GM08714 (cell line): ENCODE results near the gene SLC10A7.

Experiments used
- H3K4me3 ChIP-seq: fragments of 200-500 bp; sonication (Bioruptor generic); 2 replicates; pipeline ENCODE4 v1.5.1; 2014; ENCODE audit warnings: mild to moderate bottlenecking, low read length, inconsistent platforms
- ZNF274 ChIP-seq: IDR thresholded peaks from 2 replicates; pipeline ENCODE4 v1.6.1; 2012; ENCODE audit warnings: mild to moderate bottlenecking, low read depth, low read length

Gene SLC10A7

GRCh38 chr4:146302822-146303221 is 218.9 kb downstream of the SLC10A7 start:
- TF ChIP-seq ZNF274: no peak
- H3K4me3 ChIP-seq: no peak overlapping the region

- no peak for TF ChIP-seq ZNF274
- no peak overlapping the region for H3K4me3 ChIP-seq
These were observed 222.1 kb downstream of the SLC10A7 start for GRCh38 chr4:146299607-146300006.

DNA sequence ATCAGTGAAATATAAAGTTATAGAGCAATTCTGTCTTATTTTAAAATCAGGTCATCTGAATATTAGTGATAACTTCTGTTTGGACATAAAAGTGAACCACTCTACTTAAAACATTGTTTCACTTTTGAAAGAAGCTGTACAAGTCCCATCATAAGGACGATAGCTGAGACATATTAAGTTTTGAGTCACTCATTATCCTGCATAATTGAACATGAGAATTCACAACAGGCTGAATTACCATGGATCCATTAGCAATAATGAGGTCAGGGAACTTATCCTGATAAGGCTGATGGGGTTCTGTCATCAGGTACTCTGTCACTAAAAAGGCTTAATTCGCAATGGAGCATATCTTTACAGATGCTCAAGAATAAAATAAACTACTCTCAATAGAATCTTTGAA is 227.0 kb downstream of the SLC10A7 start:
- H3K4me3 ChIP-seq: no peak overlapping the region
- no peak for TF ChIP-seq ZNF274

DNA sequence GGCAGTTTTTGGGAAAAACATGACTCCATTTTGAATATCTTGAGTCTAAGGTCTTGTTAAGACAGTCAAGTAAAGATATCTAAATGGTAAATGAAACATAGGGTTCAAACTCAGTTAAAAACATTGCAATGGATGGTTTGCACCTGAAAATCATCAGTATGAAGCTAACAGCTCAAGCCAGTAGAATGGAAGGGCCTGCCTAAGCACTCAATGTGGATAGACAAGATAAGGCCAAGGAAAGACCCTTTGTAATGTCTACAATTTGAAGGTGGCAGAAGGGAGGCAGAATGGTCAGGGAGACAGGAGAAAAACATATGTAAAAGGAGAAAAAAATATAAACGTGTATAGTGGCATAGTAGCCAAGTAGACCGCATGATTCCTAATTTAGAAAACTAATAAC is 229.2 kb downstream of the SLC10A7 start:
- no peak for TF ChIP-seq ZNF274

GRCh38 chr4:146291313-146291712 is 230.4 kb downstream of the SLC10A7 start:
- H3K4me3 ChIP-seq: no peak overlapping the region
- no peak for TF ChIP-seq ZNF274

More for the DNA sequence above, 229.2 kb downstream of the SLC10A7 start:
- H3K4me3 ChIP-seq: no peak overlapping the region

DNA sequence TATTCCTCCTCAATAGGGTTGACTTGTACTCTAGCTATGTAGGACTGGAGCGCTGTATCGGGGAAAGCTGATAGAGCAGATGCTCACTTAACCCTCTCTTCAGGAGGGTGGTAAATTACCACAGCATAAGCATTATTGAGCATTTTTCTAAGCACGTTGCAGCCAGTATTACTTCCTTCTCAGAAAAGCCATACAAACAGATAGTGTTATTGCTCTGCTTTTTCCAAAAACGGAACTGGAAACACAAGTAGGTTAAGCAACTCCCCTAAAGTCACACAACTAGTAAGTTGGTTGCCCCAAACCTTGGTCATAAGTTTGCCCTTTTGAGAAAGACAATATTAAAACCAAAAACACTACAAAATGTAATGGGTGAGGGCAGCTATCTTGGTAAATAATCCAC is 233.5 kb downstream of the SLC10A7 start:
- no peak for TF ChIP-seq ZNF274
- H3K4me3 ChIP-seq: no peak overlapping the region

DNA sequence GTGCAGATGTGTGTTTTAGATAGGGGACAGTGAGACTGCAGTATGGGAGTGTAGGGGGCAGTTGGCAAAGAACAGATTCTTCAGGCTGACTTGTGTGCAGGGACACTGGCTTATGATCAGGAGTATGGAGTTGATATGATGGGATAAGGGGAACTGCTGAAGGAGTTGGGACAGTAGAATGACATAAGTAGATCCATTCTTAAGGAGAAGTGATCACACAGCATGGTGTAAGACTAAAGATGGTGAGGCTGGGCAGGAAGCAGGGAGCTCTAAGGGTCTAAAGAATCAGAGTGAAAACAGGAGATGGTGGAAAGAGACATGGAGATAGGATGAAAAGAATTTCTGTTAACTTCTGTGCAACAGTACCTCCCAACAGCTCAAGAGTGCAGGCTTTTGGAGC is 236.7 kb downstream of the SLC10A7 start:
- no peak overlapping the region for H3K4me3 ChIP-seq
- no peak for TF ChIP-seq ZNF274

GRCh38 chr4:146283758-146284651 is 237.7 kb downstream of the SLC10A7 start:
- H3K4me3 ChIP-seq: no peak overlapping the region
- TF ChIP-seq ZNF274: no peak

DNA sequence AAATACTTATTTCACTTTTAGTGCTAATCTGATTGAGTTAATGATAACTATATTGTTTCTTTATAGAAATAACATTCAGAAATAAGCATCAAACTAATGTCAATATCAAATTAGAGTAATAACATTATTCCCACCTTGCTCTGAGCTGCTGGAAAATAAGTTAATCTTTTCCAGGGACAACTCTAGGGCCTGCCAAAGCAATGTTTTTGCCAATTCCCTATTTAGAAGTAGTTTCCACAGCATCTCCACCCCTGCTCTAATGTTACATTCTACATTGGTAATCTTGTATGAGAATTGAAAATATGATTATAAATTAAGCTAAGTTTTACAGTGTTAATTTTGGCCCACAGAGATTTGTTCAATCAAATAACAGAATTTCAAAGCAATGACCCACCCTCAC is 239.1 kb downstream of the SLC10A7 start:
- no peak overlapping the region for H3K4me3 ChIP-seq
- no peak for TF ChIP-seq ZNF274

DNA sequence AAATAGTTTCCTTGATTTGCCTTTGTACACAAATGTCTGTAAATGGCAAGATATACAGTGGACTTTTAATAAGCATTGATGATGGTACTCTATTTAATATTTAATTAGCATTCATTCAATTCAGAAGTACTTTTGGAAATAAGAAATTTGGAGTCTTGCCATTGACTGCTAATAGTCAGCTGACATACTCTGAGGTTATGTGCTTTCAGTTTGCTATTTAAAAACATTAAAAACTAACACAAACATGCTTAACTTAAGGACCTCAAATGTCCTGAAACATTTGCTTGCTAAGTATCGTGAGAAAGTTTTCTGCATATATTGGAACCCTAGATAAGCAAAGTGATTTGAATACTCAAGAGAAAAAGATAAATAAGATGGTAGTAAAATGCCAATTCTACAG is 242.8 kb downstream of the SLC10A7 start:
- TF ChIP-seq ZNF274: no peak
- H3K4me3 ChIP-seq: no peak overlapping the region

GRCh38 chr4:146275370-146275769 is 246.4 kb downstream of the SLC10A7 start:
- TF ChIP-seq ZNF274: no peak
- H3K4me3 ChIP-seq: no peak overlapping the region

- no peak overlapping the region for H3K4me3 ChIP-seq
- no peak for TF ChIP-seq ZNF274
These were observed 247.0 kb downstream of the SLC10A7 start for GRCh38 chr4:146274774-146275173.

- no peak overlapping the region; the same call in 1 of the 2 replicates for H3K4me3 ChIP-seq
- TF ChIP-seq ZNF274: no peak
These were observed 248.4 kb downstream of the SLC10A7 start for GRCh38 chr4:146273204-146273901.

GRCh38 chr4:146271466-146271865 is 250.3 kb downstream of the SLC10A7 start:
- no peak for TF ChIP-seq ZNF274
- H3K4me3 ChIP-seq: no peak overlapping the region

DNA sequence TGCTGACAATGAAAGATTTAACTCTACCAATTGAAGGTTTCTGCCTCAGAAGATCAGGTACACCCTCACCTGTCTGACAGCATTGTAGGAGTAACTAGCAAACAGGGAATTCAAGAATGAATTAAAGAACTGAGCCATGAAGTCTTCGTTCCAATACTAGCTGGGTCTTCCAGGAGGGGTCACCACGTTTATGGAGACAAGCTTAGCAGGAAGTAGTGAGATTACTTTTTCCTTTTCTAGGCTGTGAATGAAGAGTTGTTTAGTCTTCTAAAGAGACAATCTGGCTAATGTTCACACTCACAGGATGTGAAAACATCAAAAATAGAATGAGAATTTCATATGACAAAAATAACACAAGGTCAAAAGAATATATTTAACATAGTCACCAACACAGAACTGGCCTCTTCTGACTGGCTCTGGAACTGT is 252.5 kb downstream of the SLC10A7 start:
- peak overlapping the region; percentile 56; the same call in 1 of the 2 replicates for H3K4me3 ChIP-seq
- no peak for TF ChIP-seq ZNF274
